Measurements from ENCODE around the gene SFXN5.

SFXN5 gene

DNA sequence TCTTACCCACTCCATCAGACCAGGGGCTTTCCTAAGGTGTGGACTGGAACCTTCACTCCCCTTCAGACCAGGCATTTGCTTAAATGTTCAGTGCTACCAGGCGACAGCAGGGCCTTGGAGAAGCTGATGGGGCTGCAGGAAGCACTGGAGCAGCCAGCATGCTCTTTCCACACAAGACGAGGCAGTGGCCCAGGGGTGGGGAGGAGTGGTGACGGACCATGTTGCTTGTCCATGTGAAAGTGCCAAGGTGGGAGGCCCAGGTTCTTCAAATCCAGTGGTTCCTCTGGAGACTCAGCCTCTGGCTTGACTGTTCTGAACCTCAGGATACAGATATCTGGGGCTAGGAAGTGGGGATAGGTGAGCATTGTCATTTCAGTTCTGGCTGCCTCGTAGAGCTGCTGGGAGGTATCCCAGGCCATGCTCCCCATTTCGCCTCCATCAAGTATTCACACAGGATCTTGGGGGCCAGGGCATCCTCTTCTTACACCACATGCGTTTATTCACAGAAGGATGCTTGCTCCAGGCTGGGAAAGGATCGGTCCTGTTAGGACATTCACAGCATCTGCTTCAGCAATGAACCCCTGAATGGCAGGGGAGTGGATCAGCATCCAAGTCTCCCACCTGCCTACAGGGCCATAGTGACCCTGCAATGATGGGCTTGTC, 62.2 kb downstream of the SFXN5 start:
- no peak for DNase-seq

DNA sequence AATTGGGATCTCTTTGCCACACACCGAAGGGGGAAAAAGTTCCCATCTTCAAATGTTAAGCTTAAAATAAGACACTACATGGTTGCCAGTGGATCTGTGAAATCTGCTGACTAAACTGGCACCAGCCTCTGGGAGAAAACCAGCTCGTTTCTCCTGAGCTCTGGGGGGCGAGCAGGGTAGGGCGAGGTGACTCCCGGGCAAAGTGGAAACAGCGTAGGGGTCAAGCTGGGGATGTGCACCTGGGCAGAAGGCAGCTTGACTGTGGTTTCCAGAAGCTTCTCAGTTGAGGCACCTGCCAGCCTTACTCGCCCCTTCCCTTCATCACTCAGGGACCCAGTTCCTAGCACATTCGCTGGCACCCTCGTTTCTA, 62.8 kb downstream of the SFXN5 start:
- DNase-seq = no peak

GRCh38 chr2:73007991-73008765, 63.3 kb downstream of the SFXN5 start:
- no peak for DNase-seq

DNA sequence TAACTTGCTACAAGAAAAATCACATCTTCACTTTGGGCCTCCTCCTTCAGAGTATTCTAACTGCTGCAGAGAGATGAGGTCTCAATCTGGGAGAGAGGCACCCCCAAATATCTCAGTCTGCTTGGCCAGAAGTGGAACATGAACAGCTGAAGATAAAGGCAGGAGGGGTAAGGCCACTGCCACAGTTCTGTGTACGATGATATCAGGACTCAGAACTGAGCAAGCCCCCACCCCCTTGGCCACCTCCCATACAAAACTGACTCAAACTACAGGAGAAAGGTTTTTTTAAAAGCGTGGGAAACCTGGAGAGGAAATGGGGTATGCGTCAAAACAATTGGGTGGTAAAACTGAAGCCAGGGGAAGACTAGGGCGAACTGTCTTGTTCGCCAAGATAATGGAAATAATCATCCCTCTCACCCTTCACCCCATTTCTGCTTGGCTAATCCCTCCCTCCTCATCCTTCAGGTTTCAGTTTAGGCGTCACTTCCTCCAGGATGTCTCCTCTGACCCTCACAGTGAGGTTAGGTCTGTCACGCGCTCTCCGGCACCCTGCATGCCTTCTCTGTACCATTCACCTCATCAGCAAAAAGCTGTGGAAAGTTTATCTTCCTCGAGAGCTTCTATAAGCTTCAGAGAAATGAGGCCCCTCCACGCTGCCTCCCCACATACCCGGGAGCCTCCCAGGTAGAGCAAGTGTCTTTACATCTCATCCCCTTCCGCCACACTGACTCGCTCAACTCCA, 64.4 kb downstream of the SFXN5 start:
- DNase-seq = no peak

GRCh38 chr2:73004889-73005596, 66.5 kb downstream of the SFXN5 start:
- no peak for DNase-seq

- DNase-seq = no peak
These were observed 67.0 kb downstream of the SFXN5 start for GRCh38 chr2:73004466-73004865.

- no peak for DNase-seq
These were observed 68.5 kb downstream of the SFXN5 start for GRCh38 chr2:73003027-73003426.

DNA sequence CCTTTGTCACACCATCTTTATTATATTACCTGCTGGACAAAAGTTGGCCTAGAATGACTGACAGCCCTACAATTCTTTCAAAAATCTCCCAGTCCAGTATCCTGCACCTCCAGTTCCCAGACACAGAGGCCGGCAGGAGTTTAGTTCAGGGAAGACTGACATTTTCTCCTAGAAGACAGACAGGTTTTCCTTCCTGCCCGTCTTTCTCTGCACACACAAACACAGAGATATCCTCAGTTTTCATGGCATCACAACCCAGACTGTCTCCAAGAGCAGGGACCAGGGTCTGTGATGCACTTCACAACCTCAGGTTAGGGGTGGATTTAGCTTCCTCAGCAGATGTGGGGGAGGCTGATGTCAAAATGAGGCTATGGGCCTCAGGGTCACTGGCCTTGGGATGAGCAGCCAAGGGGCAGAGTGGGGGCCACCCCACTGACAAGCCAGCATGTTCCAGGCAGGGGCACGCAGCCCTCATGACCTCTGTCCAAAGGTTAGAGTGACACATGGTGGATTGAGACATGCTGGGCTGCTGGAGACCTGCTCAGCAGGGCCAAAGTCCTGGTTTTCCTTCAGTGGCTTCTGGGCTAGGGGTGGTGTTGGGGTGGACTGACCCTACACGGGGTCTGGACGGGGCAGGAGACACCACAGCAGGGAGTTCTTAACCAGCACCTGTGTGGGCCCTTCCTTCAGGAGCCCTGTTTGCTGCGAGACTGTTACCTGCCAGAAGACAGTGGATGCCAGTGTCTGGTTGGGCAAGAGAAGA, 70.5 kb downstream of the SFXN5 start:
- DNase-seq = no peak

DNA sequence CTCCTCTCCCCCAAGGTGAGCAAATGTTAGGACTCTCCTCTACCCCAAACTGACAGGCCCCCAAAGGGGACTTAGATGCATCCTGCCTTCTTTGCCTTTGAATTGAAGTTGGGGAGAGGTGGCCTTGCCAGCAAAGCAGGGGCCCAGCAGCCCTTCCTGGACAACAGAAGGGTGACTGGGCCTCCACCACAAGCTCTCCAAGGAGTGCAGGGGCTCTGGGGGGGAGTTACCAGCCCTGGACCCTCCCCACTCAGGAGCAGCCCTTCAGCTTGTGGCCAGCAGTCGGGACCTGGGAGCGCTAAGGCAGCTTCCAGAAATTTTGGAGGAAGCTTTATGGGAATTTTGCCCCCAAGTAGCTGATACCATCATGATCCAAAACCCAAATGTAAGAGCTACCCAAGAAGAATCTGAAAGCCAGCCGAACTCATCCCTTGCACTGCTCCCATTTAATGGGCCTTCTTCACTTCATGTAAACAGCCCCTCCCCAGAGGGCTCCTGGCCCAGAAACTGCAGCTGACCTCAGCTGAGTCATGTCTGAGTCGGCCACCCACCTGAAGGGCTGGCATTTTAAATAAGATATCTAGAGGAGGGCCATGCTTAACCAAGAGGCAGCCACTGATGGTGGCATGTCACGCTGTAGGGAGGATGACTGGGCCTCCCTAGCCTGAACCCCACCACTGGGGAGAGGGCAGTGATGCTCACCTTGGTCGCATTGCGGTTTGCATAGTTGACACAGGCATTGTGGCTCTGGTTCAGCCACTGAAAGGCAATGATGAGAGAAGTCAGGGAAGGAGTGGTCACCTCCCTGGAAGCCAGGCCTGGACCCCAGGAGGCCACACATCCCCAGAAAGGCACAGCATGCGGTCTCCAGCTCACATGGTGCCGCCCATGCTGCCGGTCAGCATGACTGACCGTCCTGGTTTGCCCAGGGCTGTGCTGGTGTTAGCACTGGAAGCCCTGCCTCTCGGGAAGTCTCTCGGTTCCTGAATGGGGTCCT, 71.5 kb downstream of the SFXN5 start:
- no peak for DNase-seq

DNA sequence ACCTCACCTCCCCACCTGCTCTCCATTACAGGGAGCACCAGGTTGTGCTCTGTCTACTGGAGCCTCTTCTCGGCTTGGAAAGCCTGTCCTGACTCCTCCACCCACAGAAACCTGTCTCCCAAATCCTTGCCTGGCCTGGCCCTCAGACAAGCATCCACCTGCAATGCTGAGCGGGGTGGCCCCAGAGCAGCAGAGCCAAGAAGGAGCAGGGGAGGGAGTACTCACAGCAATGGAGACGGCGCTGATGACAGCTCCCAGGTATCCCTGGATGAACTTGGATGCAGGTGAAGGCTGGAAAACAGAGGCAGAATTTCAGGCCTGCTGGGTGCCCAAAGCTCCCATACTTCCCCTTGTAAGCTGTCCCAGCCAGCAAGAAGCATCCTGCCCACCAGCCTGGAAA, 72.8 kb downstream of the SFXN5 start:
- DNase-seq = no peak

GRCh38 chr2:72998234-72998651, 73.3 kb downstream of the SFXN5 start:
- no peak for DNase-seq

DNA sequence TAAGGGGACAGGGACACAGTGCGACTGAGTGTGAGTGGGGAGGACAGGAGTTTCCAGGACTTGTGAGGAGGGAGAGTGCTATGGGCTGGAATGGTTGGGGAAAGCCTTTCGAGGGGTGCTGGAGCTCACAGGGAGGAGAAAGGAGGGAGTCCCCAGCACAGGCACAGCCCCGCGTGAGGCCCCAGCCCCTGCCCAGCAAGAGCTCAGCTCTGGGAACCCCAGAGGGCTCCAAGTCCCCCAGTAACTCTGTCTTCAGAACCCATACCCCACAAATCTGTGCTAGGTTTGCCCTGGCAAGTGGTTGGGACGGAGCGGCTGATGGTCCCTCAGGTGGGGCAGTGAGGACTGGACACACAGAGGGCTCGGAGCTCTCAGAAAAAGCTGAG, 75.4 kb downstream of the SFXN5 start:
- DNase-seq = no peak

DNA sequence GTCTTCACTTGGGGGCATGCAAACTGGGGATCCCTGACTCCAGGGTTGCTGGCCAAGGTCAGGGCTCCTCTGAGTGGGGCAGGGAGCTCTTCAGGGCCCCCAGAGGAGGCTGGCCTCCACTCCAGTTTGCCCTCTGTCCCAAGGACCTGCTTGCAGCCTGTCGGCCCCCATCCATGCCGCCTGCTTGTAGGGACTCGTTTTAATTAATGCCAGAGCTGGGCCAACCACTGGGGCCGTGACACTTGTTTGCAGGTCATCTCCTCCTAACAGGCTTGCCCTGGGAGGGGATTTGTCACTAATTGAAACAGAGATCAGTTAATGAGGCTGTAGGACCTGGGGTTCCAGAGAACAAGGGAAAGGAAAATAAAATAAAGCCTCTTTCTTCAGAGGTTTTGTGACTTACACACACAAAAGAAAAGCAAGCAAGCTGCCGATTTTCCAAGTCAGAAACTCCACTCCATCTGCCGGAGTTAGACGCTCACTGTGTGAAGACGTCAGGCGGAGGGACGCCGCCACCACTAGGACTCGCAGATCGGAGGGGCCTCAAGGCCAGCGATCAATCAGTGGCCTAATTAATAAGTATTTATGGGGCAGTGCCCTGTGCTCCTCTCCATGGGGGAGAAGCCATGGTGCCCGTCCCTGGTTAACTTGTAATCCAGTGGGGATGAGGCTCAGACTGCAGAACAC, 75.9 kb downstream of the SFXN5 start:
- DNase-seq = peak; percentile 65

DNA sequence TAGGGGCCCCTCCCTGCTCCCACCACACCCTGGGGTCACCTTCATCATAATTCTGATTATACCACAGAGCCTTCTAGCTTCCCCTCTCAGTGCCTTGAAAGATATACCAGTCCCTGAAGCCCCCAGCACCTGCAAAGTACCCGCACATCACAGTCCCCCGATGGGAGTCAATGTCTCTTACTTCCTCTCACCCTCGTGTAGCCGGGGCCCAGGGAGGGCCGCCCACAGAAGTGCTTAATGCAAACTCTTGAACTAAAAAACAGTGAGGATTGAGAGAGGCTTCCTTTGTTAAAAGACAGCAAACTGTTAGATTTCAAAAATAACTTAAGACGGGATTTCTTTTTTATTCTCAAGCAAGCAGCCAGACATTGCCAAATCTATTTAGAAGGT, 76.5 kb downstream of the SFXN5 start:
- no peak for DNase-seq

DNA sequence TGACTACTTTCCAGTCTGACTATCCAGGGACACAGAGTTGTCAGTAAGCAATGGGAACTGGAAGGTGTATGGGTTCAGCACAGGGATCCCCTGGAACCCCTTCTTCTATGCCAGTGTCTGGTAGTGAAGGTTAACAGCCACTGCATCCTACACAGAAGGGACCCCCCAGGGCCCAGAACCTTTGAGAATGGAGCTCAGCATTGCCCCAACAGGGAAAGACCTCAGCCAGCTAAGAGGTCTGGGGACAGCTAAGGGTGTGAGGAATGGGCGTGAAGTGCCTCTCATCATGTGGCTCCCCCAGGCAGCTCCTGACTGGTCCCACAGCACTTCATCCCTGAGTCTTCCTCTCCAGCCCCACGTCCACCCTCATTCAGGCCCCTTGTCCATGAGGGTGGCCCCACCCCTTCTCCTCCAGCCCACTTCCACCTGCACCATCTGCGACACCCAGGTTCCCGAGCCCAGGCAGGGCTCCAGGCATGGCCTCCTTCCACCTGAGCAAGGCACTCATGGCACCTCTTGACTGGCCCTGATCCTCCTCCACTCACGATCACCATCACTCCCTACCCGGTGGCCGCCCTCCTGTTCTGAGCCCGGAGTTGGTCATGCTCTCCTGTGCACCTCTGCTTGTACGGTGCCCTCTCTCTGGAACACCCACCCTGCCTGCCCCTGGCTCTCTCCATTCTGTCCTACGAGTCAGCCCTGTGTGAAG, 77.1 kb downstream of the SFXN5 start:
- no peak for DNase-seq

GRCh38 chr2:72993933-72994280, 77.6 kb downstream of the SFXN5 start:
- DNase-seq = no peak

- DNase-seq = peak; percentile 81
These were observed 78.2 kb downstream of the SFXN5 start for GRCh38 chr2:72993147-72993932.

- no peak for DNase-seq
These were observed 78.8 kb downstream of the SFXN5 start for GRCh38 chr2:72992734-72993102.

- DNase-seq = no peak
These were observed 79.4 kb downstream of the SFXN5 start for GRCh38 chr2:72991980-72992733.
